ENCODE data around the gene METRNL. TPM values are rescaled to one million over a fixed set of nuclear protein-coding genes. Genes with fewer than 3 reads are reported as not detected.

The METRNL gene
- total RNA-seq, 2 experiments from 2014 or later: 42.9 to 49.9 TPM

DNA sequence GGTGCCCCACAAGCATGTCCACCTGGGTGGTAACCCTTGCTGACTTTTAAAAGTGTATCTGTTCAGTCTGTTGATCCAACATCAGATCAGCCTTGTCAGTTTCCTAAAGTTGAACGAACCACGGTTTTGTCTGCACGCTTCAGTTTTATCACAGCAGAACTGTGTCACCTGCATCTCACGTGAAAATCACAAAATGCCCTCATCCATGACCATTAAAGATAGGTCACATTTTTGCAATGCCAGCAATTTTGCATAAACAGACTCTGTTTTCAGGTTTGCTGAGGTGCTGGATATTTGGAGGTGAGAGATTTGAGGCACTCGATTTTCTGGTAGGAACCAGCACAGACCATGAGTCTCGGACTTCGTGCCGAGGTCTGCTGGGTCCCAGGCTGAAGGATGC is 3.0 kb downstream of the METRNL start:
- H3K27me3 Mint-ChIP-seq: peaks cover 12% of the 10 kb centered on the region
- H3K9me3 Mint-ChIP-seq (ENCODE audit: low read depth): no peaks in the 10 kb centered on the region
- DNase-seq: no peak
- no peak for ATAC-seq
- peaks cover 26% of the 10 kb centered on the region for H3K36me3 Mint-ChIP-seq
- peaks cover 53% of the 10 kb centered on the region for H3K4me1 Mint-ChIP-seq
- H3K27ac Mint-ChIP-seq: peak overlapping the region; percentile 92
- CTCF ChIA-PET: interaction anchor here (0.8 to 2.3 kb wide), 2 partner anchors 117 to 118 kb away, joined by 3 to 28 read pairs; no protein-coding TSS in a partner anchor
- peak overlapping the region; percentile 75 for H3K4me3 Mint-ChIP-seq

DNA sequence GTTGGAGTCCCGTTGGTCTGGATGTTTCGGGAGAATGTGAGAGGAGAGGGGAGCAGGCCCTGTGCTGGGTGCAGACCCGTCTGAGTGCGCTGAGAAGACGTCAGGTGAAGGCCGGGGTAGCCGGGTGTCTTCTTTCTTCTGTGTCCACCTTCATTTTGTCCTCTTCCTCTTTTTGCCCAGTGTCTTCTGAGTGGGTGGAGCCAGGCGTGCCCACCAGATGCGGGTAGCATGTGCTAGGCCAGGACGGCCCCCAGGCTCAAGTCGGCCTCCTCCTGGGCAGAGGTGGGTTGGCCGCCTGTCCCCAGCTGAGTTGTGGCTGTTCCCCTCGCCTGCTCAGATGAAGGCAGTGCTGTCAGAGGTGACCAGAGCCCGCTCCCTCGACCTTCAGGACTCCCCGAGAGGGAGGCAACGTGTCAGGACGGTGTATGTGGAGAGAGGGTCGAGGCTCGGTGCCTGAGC is 3.5 kb downstream of the METRNL start:
- Mint-ChIP-seq H3K27ac (peak overlapping the region; percentile 92), H3K4me3 (peak overlapping the region; percentile 75), H3K4me1 (peaks cover 55% of the 10 kb centered on the region), H3K36me3 (peaks cover 28% of the 10 kb centered on the region), H3K9me3 (ENCODE audit: low read depth) (no peaks in the 10 kb centered on the region), H3K27me3 (peaks cover 7% of the 10 kb centered on the region)
- no peak for DNase-seq
- ATAC-seq: no peak
- CTCF ChIA-PET: interaction anchor here (1.9 to 2.5 kb wide), 3 partner anchors 34 to 302 kb away, joined by 12 to 28 read pairs (median 16); no protein-coding TSS in a partner anchor

DNA sequence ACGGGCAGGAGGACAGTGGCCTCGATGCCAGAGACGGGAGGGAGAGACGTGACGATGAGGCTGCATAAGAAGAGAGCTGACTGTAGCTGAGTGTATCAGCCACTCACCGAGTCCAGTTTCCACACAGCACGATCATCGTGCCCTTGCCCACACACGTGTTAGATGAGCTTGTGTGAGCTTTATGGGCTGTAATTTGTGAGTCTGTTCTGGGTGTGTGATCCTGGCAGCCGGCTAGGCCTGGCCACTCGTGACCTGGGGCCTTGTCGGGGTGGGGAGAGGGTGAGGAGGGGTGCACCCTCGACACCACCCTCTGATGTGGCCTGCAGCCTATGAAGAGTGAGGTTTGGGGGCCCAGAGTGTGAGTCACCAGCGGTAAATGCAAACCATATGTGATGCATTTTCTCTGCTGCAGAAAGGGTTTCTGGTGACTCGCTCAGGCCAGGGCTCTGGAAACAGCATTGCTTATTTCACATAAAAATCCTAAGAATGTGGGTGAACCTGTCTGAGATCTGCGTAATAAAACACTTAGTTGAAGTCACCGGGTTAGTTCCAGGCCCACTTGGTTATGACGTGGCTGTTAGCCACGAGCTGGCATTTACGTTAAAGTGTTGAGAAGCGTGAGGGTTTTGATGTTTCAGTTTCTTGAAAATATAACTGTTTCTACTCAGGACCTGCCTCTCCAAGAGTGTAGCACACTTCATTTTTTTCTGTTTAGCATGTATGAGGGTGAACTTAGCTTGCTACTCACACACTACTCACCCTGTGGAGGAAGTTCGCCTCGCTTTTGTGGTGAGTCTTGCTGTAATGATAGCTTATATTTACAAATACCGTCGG is 4.2 kb downstream of the METRNL start:
- DNase-seq: peak; percentile 88
- Mint-ChIP-seq H3K4me3 (peak overlapping the region; percentile 75), H3K9me3 (ENCODE audit: low read depth) (no peaks in the 10 kb centered on the region), H3K36me3 (peaks cover 28% of the 10 kb centered on the region), H3K27ac (peak overlapping the region; percentile 92), H3K27me3 (peaks cover 3% of the 10 kb centered on the region), H3K4me1 (peaks cover 58% of the 10 kb centered on the region)
- CTCF ChIA-PET: interaction anchor here (0.8 to 2.5 kb wide), 9 partner anchors 30 to 307 kb away, joined by 3 to 28 read pairs (median 4); no protein-coding TSS in a partner anchor
- ATAC-seq: peak; percentile 52

DNA sequence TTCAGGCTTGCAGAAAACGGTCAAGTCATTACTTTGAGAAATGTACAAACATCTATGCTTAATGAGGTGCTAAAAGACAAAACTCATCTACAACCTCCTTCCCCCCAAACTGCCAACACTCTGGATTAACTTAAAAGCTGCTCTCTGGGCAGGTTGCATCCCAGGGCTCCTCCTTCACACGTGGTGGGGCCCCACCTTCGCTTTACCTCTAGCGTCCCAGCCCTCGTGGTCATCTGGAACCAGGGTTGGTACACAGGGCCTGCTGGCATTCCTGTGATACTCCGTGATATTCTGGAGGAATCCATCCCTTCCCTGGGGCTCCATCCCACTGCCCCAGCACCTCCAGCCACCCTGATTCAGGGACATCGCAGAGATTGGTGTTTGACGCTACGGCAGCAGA is 4.8 kb downstream of the METRNL start:
- CTCF ChIA-PET: interaction anchor here (0.8 to 2.5 kb wide), 10 partner anchors 30 to 308 kb away, joined by 3 to 28 read pairs (median 4); no protein-coding TSS in a partner anchor
- Mint-ChIP-seq H3K4me1 (peaks cover 61% of the 10 kb centered on the region), H3K9me3 (ENCODE audit: low read depth) (no peaks in the 10 kb centered on the region), H3K4me3 (peak overlapping the region; percentile 75), H3K27ac (peak overlapping the region; percentile 92), H3K27me3 (peaks cover 3% of the 10 kb centered on the region), H3K36me3 (peaks cover 29% of the 10 kb centered on the region)
- no peak for ATAC-seq
- no peak for DNase-seq

DNA sequence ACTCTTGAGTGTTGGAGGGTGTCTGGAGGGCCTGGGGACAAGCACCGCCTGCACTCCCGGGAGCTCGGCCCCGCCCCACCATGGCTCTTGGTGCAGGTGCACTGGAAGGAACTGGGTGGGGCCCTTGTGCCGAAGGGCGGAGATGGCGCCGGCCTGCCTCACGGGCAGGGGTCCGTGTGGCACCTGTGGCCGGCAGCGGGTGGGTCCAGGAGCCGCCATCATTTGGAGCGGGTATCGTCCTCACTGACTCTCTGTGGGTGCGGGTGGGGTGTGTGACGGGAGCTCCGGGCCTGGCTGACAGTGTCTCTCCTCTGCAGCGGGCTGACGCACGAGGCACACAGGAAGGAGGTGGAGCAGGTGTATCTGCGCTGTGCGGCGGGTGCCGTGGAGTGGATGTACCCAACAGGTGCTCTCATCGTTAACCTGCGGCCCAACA is 5.2 kb downstream of the METRNL start:
- Mint-ChIP-seq H3K27ac (peak overlapping the region; percentile 92), H3K27me3 (peaks cover 3% of the 10 kb centered on the region), H3K9me3 (ENCODE audit: low read depth) (no peaks in the 10 kb centered on the region), H3K36me3 (peaks cover 33% of the 10 kb centered on the region), H3K4me1 (peaks cover 65% of the 10 kb centered on the region), H3K4me3 (peak overlapping the region; percentile 75)
- DNase-seq: no peak
- no peak for ATAC-seq
- CTCF ChIA-PET: interaction anchor here (0.9 to 2.5 kb wide), 6 partner anchors 31 to 304 kb away, joined by 3 to 28 read pairs (median 8); no protein-coding TSS in a partner anchor

DNA sequence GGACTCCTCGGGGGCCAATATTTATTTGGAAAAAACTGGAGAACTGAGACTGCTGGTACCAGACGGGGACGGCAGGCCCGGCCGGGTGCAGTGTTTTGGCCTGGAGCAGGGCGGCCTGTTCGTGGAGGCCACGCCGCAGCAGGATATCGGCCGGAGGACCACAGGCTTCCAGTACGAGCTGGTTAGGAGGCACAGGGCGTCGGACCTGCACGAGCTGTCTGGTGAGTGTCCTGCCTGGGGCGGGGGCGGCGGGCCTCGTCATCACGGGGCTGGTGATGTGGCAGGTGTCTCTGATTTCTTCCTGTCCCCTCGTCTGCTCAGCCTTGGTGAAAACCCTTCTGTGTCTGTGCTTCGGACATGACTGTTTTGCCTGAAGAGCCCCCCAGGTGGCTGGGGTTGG is 5.7 kb downstream of the METRNL start:
- DNase-seq (no peak), ATAC-seq (no peak)
- Mint-ChIP-seq H3K4me1 (peaks cover 66% of the 10 kb centered on the region), H3K36me3 (peaks cover 33% of the 10 kb centered on the region), H3K9me3 (ENCODE audit: low read depth) (no peaks in the 10 kb centered on the region), H3K4me3 (peak overlapping the region; percentile 75), H3K27me3 (peaks cover 3% of the 10 kb centered on the region), H3K27ac (peak overlapping the region; percentile 73)
- CTCF ChIA-PET: interaction anchor here (0.9 to 2.5 kb wide), 3 partner anchors 117 to 304 kb away, joined by 3 to 16 read pairs (median 4); no protein-coding TSS in a partner anchor

DNA sequence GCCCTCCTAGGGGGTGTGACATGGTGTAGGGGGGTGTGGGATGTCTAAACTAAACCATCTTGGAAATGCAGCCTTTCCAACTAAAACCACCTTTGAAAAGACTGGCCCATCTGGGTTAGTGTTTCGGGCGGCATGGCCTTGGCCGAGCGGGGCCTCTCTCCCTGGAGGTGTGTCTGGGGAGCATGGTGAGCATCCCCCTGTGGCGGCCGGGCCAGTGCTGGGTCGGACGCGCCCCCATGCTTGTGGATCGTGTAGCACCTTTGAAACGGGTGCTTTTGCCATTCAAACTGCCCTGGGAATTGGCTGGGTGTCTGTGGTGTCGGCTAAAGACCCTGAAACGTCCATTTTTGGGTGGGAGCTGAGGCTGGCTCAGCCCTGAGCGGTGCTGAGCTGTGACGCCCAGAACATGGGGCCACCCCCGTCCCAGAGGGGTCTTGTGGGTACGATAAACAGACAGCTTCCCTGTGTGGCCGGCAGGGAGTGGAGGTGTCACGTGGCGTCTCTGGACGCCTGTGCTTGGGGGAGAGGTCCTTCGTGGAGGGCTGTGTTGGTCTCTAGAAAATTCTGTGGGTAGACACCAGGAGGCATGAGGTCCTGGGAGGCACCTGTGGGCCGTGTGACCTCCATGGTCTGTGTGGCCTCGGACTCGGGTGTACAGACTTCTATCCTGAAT is 6.3 kb downstream of the METRNL start:
- no peak for ATAC-seq
- Mint-ChIP-seq H3K4me1 (peaks cover 66% of the 10 kb centered on the region), H3K36me3 (peaks cover 34% of the 10 kb centered on the region), H3K9me3 (ENCODE audit: low read depth) (no peaks in the 10 kb centered on the region), H3K4me3 (no peak overlapping the region), H3K27me3 (peaks cover 3% of the 10 kb centered on the region), H3K27ac (peak overlapping the region; percentile 24)
- DNase-seq: no peak
- CTCF ChIA-PET: no interaction called here

DNA sequence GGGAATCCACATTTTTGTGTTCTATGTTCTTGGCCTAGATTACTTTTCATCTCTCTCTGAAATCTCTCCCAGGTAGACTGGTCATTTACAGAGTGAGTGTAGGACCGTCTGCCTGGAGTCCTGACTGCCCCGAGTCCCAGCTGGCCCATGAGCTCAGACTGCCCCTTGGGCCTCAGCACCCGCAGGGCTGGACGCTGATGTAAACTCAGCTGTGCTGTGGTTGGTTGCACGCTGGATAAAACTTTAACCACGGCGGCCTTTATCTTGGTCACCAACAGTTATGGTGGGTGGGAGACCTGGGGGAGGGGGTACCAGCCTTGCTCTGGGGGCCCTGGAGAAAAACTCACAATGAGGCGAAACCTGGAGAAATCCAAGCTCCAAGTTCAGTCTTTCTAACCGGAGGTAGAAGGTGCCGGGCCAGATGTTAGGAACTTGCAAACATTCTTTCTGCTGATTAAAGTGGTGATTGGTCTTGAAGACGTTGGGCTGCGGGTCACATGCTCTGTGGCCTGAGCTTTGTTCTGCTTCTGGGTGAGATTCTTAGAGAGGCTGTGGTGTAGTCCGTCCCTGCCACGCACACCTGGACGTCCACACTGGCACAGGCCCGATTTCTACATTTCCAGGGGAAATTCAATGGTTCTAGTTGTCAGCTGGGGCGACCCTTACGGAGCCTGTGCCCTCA is 6.9 kb downstream of the METRNL start:
- peaks cover 35% of the 10 kb centered on the region for H3K36me3 Mint-ChIP-seq
- CTCF ChIA-PET: interaction anchor here (0.7 kb wide), 1 partner anchor 123 kb away, joined by 3 read pairs; no protein-coding TSS in a partner anchor
- H3K4me3 Mint-ChIP-seq: no peak overlapping the region

DNA sequence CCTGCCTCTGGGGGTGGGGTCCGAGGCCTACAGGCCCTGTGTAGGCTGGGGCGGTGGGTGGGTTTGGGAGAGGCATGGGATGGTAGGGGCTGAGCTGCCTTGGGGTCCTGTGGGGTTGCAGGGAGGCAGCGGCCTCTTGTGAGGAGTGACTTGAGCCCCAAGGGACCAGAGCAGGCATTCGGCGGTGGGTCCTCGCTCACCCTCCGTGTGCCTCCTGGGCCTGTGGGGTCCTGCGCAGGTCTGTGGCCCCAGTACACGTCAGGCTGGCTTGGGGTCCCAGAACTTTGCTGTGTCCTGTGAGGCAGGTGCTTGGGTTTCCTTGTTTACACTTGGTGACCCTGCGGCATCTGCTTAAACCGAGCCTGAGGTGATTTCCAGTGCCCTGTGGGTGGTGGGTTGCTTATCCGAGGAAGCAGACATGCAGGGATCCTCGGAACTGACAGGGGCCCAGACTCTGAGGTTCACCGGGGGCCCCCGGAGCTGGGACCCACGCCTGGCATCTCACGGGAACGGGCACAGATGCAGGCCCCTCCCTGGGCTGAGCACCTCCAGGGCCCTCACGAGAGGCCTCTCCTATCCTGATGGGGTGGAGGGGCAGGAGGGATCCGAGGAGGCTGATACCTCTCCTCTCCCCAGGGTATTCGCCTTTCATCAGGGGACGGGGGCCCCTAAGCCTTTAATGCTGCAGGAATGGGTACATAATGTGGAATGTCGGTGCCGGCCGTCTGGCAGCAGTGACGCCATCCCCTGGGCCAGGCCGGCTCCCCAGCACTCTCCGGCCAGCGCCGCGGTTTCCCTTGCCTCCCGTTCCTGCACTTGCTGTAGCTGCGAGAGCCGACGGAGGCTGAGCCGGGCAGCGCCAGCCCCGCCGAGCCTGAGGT is 7.7 kb downstream of the METRNL start:
- no peak overlapping the region for H3K4me3 Mint-ChIP-seq
- peaks cover 29% of the 10 kb centered on the region for H3K36me3 Mint-ChIP-seq
- DNase-seq (no peak), ATAC-seq (no peak)
- CTCF ChIA-PET: interaction anchor here (0.7 kb wide), 1 partner anchor 124 kb away, joined by 3 read pairs; no protein-coding TSS in a partner anchor
- H3K27me3 Mint-ChIP-seq: peaks cover 3% of the 10 kb centered on the region
- no peak overlapping the region for H3K27ac Mint-ChIP-seq
- peaks cover 58% of the 10 kb centered on the region for H3K4me1 Mint-ChIP-seq
- H3K9me3 Mint-ChIP-seq (ENCODE audit: low read depth): no peaks in the 10 kb centered on the region

More for the DNA sequence above, 6.9 kb downstream of the METRNL start:
- H3K4me1 Mint-ChIP-seq: peaks cover 66% of the 10 kb centered on the region
- no peak for DNase-seq
- ATAC-seq: no peak
- H3K27me3 Mint-ChIP-seq: peaks cover 3% of the 10 kb centered on the region
- H3K27ac Mint-ChIP-seq: peak overlapping the region; percentile 24
- H3K9me3 Mint-ChIP-seq (ENCODE audit: low read depth): no peaks in the 10 kb centered on the region

DNA sequence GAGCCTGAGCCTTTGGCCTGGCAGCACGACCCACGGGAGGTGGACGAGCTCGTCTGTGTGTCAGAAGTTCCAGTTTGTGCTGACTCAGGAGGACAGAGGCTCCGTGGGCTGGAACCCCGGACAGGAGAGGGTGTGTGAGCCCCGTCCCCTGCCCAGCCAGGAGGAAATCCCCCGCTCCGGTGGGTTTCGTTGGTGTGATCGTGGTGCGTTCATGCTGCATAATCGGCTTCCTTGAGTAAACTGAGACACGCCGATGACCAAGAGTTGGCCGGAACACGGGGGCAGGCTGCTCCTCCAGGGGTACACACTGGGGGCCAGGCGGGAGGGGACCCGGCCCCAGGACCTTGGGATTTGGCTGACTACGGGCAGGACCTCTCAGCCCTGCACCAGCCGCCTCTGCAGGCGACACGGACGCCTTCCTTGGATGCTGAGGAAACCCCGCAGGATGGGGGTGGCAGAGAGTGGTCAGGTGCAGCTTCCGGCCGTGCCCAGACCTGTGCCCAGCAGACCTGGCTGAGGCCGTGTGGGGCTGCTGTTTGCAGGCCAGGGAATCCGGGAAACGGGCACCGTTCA is 8.5 kb downstream of the METRNL start:
- peaks cover 23% of the 10 kb centered on the region for H3K36me3 Mint-ChIP-seq
- ATAC-seq: no peak
- CTCF ChIA-PET: interaction anchor here (1.2 kb wide), 1 partner anchor 112 kb away, joined by 4 read pairs; no protein-coding TSS in a partner anchor
- no peak overlapping the region for H3K4me3 Mint-ChIP-seq
- H3K4me1 Mint-ChIP-seq: peaks cover 51% of the 10 kb centered on the region
- DNase-seq: no peak
- no peaks in the 10 kb centered on the region for H3K9me3 Mint-ChIP-seq (ENCODE audit: low read depth)
- H3K27ac Mint-ChIP-seq: no peak overlapping the region
- H3K27me3 Mint-ChIP-seq: no peaks in the 10 kb centered on the region

DNA sequence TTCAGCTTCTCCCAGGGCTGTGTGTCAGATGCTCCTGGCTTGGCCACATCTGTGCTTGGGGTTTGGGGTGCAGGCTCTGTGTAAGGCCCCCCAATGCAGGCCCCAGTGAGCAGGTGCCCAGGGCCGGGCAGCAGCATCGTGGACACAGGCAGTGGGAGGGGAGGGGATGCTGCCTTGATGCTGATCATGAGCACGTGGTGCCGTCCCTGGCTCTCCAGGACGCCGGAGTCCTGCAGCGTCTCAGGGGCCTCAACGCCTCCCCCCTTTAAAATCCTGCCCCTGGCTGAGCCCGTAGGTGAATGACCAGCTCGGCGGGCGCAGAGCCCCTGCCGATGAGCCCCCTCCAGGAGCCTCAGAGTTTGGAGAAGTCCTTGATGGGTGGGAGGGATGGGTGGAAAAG is 9.0 kb downstream of the METRNL start:
- peaks cover 22% of the 10 kb centered on the region for H3K36me3 Mint-ChIP-seq
- CTCF ChIA-PET: interaction anchor here (1.2 kb wide), 1 partner anchor 111 kb away, joined by 4 read pairs; no protein-coding TSS in a partner anchor
- no peak for ATAC-seq
- H3K4me1 Mint-ChIP-seq: peaks cover 45% of the 10 kb centered on the region
- H3K4me3 Mint-ChIP-seq: no peak overlapping the region
- no peak overlapping the region for H3K27ac Mint-ChIP-seq
- no peak for DNase-seq
- no peaks in the 10 kb centered on the region for H3K27me3 Mint-ChIP-seq
- no peaks in the 10 kb centered on the region for H3K9me3 Mint-ChIP-seq (ENCODE audit: low read depth)

DNA sequence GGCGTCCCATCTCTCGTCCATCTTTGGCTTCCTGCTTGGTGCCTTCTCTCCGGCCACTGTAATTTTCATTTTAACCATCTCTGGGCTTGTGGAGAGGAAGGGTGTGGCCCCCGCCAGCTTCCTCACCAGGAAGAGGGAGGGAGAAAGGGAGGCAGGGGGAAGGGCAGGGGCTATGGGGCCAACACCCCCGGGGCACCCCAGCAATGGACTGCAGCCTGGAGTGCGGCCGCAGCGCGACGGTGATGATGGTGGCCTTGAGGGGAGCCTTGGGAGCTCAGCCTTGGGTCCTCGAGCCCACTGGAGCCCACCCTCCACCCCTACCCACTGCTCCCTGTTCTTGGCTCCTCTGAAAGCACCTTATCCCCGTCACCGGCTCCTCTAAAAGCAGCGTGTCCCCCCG is 9.5 kb downstream of the METRNL start:
- H3K27me3 Mint-ChIP-seq: no peaks in the 10 kb centered on the region
- ATAC-seq (no peak), DNase-seq (no peak)
- CTCF ChIA-PET: interaction anchor here (1.2 kb wide), 1 partner anchor 111 kb away, joined by 4 read pairs; no protein-coding TSS in a partner anchor
- H3K4me3 Mint-ChIP-seq: no peak overlapping the region
- H3K9me3 Mint-ChIP-seq (ENCODE audit: low read depth): no peaks in the 10 kb centered on the region
- no peak overlapping the region for H3K27ac Mint-ChIP-seq
- peaks cover 24% of the 10 kb centered on the region for H3K36me3 Mint-ChIP-seq
- peaks cover 40% of the 10 kb centered on the region for H3K4me1 Mint-ChIP-seq

Data from activated CD8-positive, alpha-beta memory T cell treated with anti-CD3 and anti-CD28 coated beads, Interleukin-2, amount 10 ng/mL, durations not matched to agents 7 days and 5 days (primary cell).